Motor neuron (in vitro differentiated cells): ENCODE results near the gene KIFC1. TPM values are rescaled to one million over a fixed set of nuclear protein-coding genes. Genes with fewer than 3 reads are reported as not detected.

Source experiments
- ATAC-seq, 8 experiments: fragments of 200-7000 bp; cut with Tn5 transposase; replicated peaks in 6 of 8; 2 replicates each; pipeline ENCODE4 v1.8.0; 2021; ENCODE audit warnings: mild to moderate bottlenecking in 8 of 8, moderate library complexity in 8 of 8
- H3K27ac ChIP-seq, 2 donors: fragments of 250-450 bp; sonication (Bioruptor Pico); 2 replicates each; pipeline ENCODE4 v1.9.0; 2021; ENCODE audit warnings: antibody characterized with exemption in 2 of 2, mild to moderate bottlenecking in 2 of 2, moderate library complexity in 1 of 2
- H3K4me1 ChIP-seq, 2 donors: fragments of 250-450 bp; sonication (Bioruptor Pico); replicated peaks in 1 of 2; 2 replicates each; pipeline ENCODE4 v1.6.1; 2021; ENCODE audit warnings: antibody characterized with exemption in 2 of 2, mild to moderate bottlenecking in 2 of 2, moderate library complexity in 1 of 2
- H3K4me3 ChIP-seq, 5 donors: fragments of 250-450 bp; sonication (Bioruptor Pico); 2 replicates each; pipeline ENCODE4 v1.9.0; 2021; ENCODE audit warnings: antibody characterized with exemption in 5 of 5, mild to moderate bottlenecking in 5 of 5, moderate library complexity in 4 of 5
- WGBS, 10 experiments: fragments of 450-650 bp; shearing (Covaris generic); methylation state at CpG; one replicate each; pipeline ENCODE4 v1.0.0; 2022; 5-methylcytosine and 5-hydroxymethylcytosine counted together
- in situ Hi-C, 9 experiments: fragments of 400-800 bp; cut with MboI; loops; one replicate each; pipeline ENCODE4 v1.15.0; 2021; ENCODE audit warnings: low sequenced_read_pairs in 9 of 9, low pct_unique_long_range_greater_than_20kb in 2 of 9; ENCODE audit not compliant: unreplicated experiment in 9 of 9
- total RNA-seq, 8 experiments: library from RNA; unstranded; fragments of 300-600 nt; gene quantifications; 2 replicates each; pipeline versions ENCODE4 v1.2.3 to v1.2.4, GENCODE V29; 2022

KIFC1 gene
- total RNA-seq, 8 experiments from 2014 or later = 1.1 to 49.4 (median 2.5) TPM

GRCh38 chr6:33452496-33452895, 60.9 kb downstream of the KIFC1 start:
- no CpG with 5 or more reads among the region's 4 CpGs for WGBS, 10 experiments
- in situ Hi-C loops = no loop called here

GRCh38 chr6:33453393-33454008, 61.9 kb downstream of the KIFC1 start:
- peak overlapping the region; percentile 71 to 99 (median 72) for H3K4me3 ChIP-seq
- peaks cover 12 to 14% of the 10 kb centered on the region in 2 donors for H3K4me1 ChIP-seq
- 0 to 18% (median 8%) methylated on average over 3 to 9 of the region's 12 CpGs; no CpG with 5 or more reads in 2 of the 10 experiments for WGBS, 10 experiments
- no peak for ATAC-seq
- no peak overlapping the region for H3K27ac ChIP-seq
- in situ Hi-C loops = no loop called here

More at GRCh38 chr6:33452496-33452895, 60.9 kb downstream of the KIFC1 start:
- Histone ChIP-seq H3K27ac (no peak overlapping the region), H3K4me3 (no peak overlapping the region), H3K4me1 (peaks cover 12 to 14% of the 10 kb centered on the region in 2 donors)
- no peak for ATAC-seq

- Histone ChIP-seq H3K27ac (peak within 1 kb of the TSS; percentile 7 to 59), H3K4me1 (peaks cover 12 to 14% of the 10 kb centered on the region in 2 donors), H3K4me3 (peak within 1 kb of the TSS; percentile 71 to 99 (median 72))
- in situ Hi-C loops = no loop called here
- 0 to 10% (median 0%) methylated on average over 1 to 15 of the region's 65 CpGs; no CpG with 5 or more reads in 1 of the 10 experiments for WGBS, 10 experiments
- peak; percentile 97 to 99 (median 99) for ATAC-seq
These were observed 62.7 kb downstream of the KIFC1 start, which contains the start of gene ZBTB9 for GRCh38 chr6:33454009-33454946. Gene ZBTB9, plus strand, starts transcription at chr6:33454576. Its CDS starts 525 bp downstream, at chr6:33455101.

DNA sequence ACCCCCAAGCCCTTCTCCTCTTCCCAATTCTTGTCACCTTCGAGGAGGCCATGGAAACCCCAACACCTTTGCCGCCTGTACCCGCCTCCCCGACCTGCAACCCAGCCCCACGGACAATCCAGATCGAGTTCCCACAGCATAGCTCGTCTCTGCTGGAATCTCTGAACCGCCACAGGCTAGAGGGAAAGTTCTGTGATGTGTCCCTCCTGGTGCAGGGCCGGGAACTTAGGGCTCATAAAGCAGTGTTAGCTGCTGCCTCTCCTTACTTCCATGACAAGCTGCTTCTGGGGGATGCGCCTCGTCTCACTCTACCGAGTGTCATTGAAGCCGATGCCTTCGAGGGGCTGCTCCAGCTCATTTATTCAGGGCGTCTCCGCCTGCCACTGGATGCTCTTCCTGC, 63.4 kb downstream of the KIFC1 start:
- in situ Hi-C loops = no loop called here
- no peak for ATAC-seq
- Histone ChIP-seq H3K4me3 (peak overlapping the region; percentile 71 to 99 (median 72)), H3K4me1 (peaks cover 12 to 14% of the 10 kb centered on the region in 2 donors), H3K27ac (no peak overlapping the region)
- WGBS, 10 experiments = 0 to 51% (median 27%) methylated on average over 1 to 12 of the region's 16 CpGs; no CpG with 5 or more reads in 4 of the 10 experiments

GRCh38 chr6:33456156-33456555, 64.5 kb downstream of the KIFC1 start:
- Histone ChIP-seq H3K4me1 (peaks cover 12 to 14% of the 10 kb centered on the region in 2 donors), H3K4me3 (no peak overlapping the region), H3K27ac (no peak overlapping the region)
- WGBS, 10 experiments = 96 to 100% (median 100%) methylated on average over 1 to 7 of the region's 12 CpGs; no CpG with 5 or more reads in 4 of the 10 experiments
- in situ Hi-C loops = no loop called here
- ATAC-seq = no peak

DNA sequence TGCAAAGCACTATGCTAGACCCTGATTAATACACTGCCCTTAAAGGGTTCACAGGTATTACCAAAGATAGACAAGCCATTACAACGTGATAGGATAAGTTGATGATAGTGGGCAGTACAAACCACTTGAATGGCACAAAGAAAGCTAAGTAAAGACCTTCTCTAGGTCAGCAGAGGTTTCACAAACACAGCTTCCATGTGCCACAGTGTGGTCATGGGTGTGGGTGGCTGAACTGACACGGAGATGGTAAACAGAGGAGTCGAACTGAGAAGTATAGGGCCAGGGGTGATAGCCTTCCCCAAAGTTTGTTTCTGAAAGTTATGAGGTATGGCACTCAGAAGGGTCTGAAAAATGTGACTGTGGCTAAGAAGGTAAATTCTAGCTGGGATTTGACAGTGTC, 67.1 kb downstream of the KIFC1 start:
- H3K27ac ChIP-seq = no peak overlapping the region
- no peak for ATAC-seq
- 35 to 93% (median 73%) methylated on average over 1 to 3 of the region's 3 CpGs; no CpG with 5 or more reads in 3 of the 10 experiments for WGBS, 10 experiments
- peaks cover 4 to 5% of the 10 kb centered on the region in 2 donors for H3K4me1 ChIP-seq
- in situ Hi-C loops = no loop called here
- no peak overlapping the region for H3K4me3 ChIP-seq

- in situ Hi-C loops = no loop called here
- Histone ChIP-seq H3K4me3 (no peak overlapping the region), H3K4me1 (peaks cover 4 to 5% of the 10 kb centered on the region in 2 donors), H3K27ac (no peak overlapping the region)
- 95 to 100% (median 100%) methylated on average over 1 to 2 of the region's 2 CpGs; no CpG with 5 or more reads in 3 of the 10 experiments for WGBS, 10 experiments
- ATAC-seq = no peak
These were observed 67.6 kb downstream of the KIFC1 start for GRCh38 chr6:33459226-33459625.

Other genes starting within 250 kb of the KIFC1 start
- 1 to 10 TPM in 7 of 8 experiments, under 1 TPM in 1; 0.71 to 3.4 (median 2.0) TPM for gene COL11A2, start 199.4 kb upstream of the KIFC1 start, total RNA-seq
- gene RXRB, start 191.2 kb upstream of the KIFC1 start, total RNA-seq = 10 to 100 TPM; 19.3 to 52.0 (median 35.4) TPM
- gene SLC39A7, start 191.0 kb upstream of the KIFC1 start, total RNA-seq = 100 to 1,000 TPM in 6 of 8 experiments, 10 to 100 TPM in 2; 69.2 to 143 (median 132) TPM
- 10 to 100 TPM in 4 of 8 experiments, 1 to 10 TPM in 4; 8.7 to 26.6 (median 9.9) TPM for gene HSD17B8, start 187.2 kb upstream of the KIFC1 start, total RNA-seq
- 10 to 100 TPM; 17.2 to 43.0 (median 34.5) TPM for gene RING1, start 183.3 kb upstream of the KIFC1 start, total RNA-seq
- gene VPS52, start 119.9 kb upstream of the KIFC1 start, total RNA-seq = 10 to 100 TPM; 21.8 to 66.1 (median 33.8) TPM
- 1,000 to 10,000 TPM; 3,773 to 8,538 (median 6,042) TPM for gene RPS18, start 119.7 kb upstream of the KIFC1 start, total RNA-seq
- gene B3GALT4, start 114.7 kb upstream of the KIFC1 start, total RNA-seq = 1 to 10 TPM; 1.5 to 6.0 (median 5.1) TPM
- gene WDR46, start 102.6 kb upstream of the KIFC1 start, total RNA-seq = 100 to 1,000 TPM in 3 of 8 experiments, 10 to 100 TPM in 5; 31.4 to 108 (median 50.5) TPM
- 100 to 1,000 TPM in 6 of 8 experiments, 10 to 100 TPM in 2; 88.9 to 168 (median 116) TPM for gene PFDN6, start 102.2 kb upstream of the KIFC1 start, total RNA-seq
- 10 to 100 TPM; 11.4 to 80.6 (median 27.8) TPM for gene RGL2, start 92.9 kb upstream of the KIFC1 start, total RNA-seq
- 10 to 100 TPM in 5 of 8 experiments, 1 to 10 TPM in 3; 5.2 to 95.0 (median 41.9) TPM for gene TAPBP, start 77.7 kb upstream of the KIFC1 start, total RNA-seq
- 10 to 100 TPM in 7 of 8 experiments, 1 to 10 TPM in 1; 9.5 to 27.4 (median 18.9) TPM for gene ZBTB22, start 74.1 kb upstream of the KIFC1 start, total RNA-seq
- 10 to 100 TPM; 21.4 to 63.6 (median 37.4) TPM for gene DAXX, start 68.9 kb upstream of the KIFC1 start, total RNA-seq
- gene PHF1, start 19.2 kb downstream of the KIFC1 start, total RNA-seq = 10 to 100 TPM; 24.3 to 63.6 (median 44.4) TPM
- gene CUTA, start 26.3 kb downstream of the KIFC1 start, total RNA-seq = 100 to 1,000 TPM; 196 to 327 (median 271) TPM
- 10 to 100 TPM in 7 of 8 experiments, 1 to 10 TPM in 1; 5.4 to 21.0 (median 12.9) TPM for gene SYNGAP1, start 28.2 kb downstream of the KIFC1 start, total RNA-seq
- gene ZBTB9, start 62.8 kb downstream of the KIFC1 start, total RNA-seq = 10 to 100 TPM in 1 of 8 experiments, 1 to 10 TPM in 7; 4.2 to 12.5 (median 8.1) TPM
- gene BAK1, start 188.5 kb downstream of the KIFC1 start, total RNA-seq = 10 to 100 TPM in 5 of 8 experiments, 1 to 10 TPM in 3; 6.6 to 24.8 (median 11.1) TPM
- 10 to 100 TPM in 3 of 8 experiments, 1 to 10 TPM in 1, under 1 TPM in 4; 0.11 to 36.3 (median 0.96) TPM for gene ITPR3, start 229.5 kb downstream of the KIFC1 start, total RNA-seq